Panc1 (cell line): Measurements from ENCODE around the gene TEDC2. TPM values are rescaled to one million over a fixed set of nuclear protein-coding genes. Genes with fewer than 3 reads are reported as not detected.

Source experiments
- ATAC-seq: fragments of 200-7000 bp; cut with Tn5 transposase; 2 replicates; pipeline ENCODE4 v1.9.1; 2020; ENCODE audit warnings: mild to moderate bottlenecking, moderate library complexity
- BruUV-seq: library from RNA; stranded (reverse); fragments of 400-500 nt; replicated peaks from 2 replicates; lab custom pipeline; 2021; lab: Mats Ljungman, UMichigan
- CTCF ChIA-PET: fragments of 300-600 bp; sonication (Branson Sonifier 250); formaldehyde crosslinking; loops from one replicate; lab custom pipeline; 2022; ENCODE audit warnings: antibody characterized with exemption; lab: Charles Lee
- POLR2A ChIA-PET: fragments of 300-600 bp; sonication (Branson Sonifier 250); formaldehyde crosslinking; loops from one replicate; lab custom pipeline; 2022; ENCODE audit warnings: antibody characterized with exemption; lab: Charles Lee
- DNase-seq: peaks from one replicate; pipeline ENCODE4 v3.0.0-alpha.2; 2010; ENCODE audit warnings: low read depth, low spot score
- H3K27ac ChIP-seq: 2 replicates; pipeline ENCODE4 v1.5.1; 2011; ENCODE audit warnings: mild to moderate bottlenecking, low read length, inconsistent platforms
- H3K27me3 ChIP-seq: fragments of 200-500 bp; sonication (Bioruptor generic); 2 replicates; pipeline ENCODE4 v1.6.0; 2014; ENCODE audit warnings: low read length, inconsistent platforms; ENCODE audit not compliant: control insufficient read depth, insufficient read depth
- H3K36me3 ChIP-seq: fragments of 200-500 bp; sonication (Bioruptor generic); 2 replicates; pipeline ENCODE4 v1.5.1; 2014; ENCODE audit warnings: inconsistent platforms, mild to moderate bottlenecking, low read length, moderate library complexity; ENCODE audit not compliant: control insufficient read depth, insufficient read depth
- H3K4me1 ChIP-seq: 2 replicates; pipeline ENCODE4 v1.5.1; 2011; ENCODE audit warnings: inconsistent platforms, mild to moderate bottlenecking, low read length, moderate library complexity; ENCODE audit not compliant: control insufficient read depth, insufficient read depth
- H3K4me3 ChIP-seq, 2 experiments: 2 replicates each; pipeline ENCODE4 v1.5.1; 2011 to 2012; ENCODE audit warnings: low read depth in 2 of 2, low read length in 2 of 2, mild to moderate bottlenecking in 2 of 2, inconsistent platforms in 1 of 2, moderate library complexity in 1 of 2
- H3K9me3 ChIP-seq: fragments of 200-500 bp; sonication (Bioruptor generic); 2 replicates; pipeline ENCODE4 v1.5.1; 2014; ENCODE audit warnings: low read depth, mild to moderate bottlenecking, inconsistent platforms, low read length, moderate library complexity; ENCODE audit not compliant: control insufficient read depth, insufficient read depth
- POLR2AphosphoS5 ChIP-seq: IDR thresholded peaks from 2 replicates; pipeline ENCODE4 v1.6.1; 2012; ENCODE audit warnings: mild to moderate bottlenecking, low read depth, low read length, moderate library complexity
- SIN3A ChIP-seq: IDR thresholded peaks from 2 replicates; pipeline ENCODE4 v1.6.1; 2012; ENCODE audit warnings: low read depth, mild to moderate bottlenecking, low read length, moderate library complexity, borderline replicate concordance; ENCODE audit not compliant: insufficient read depth
- TCF7L2 ChIP-seq: IDR thresholded peaks from 2 replicates; pipeline ENCODE4 v1.6.1; 2011; ENCODE audit warnings: mild to moderate bottlenecking, low read depth, low read length, inconsistent platforms
- in situ Hi-C: cut with HindIII; loops from 2 replicates; pipeline ENCODE4 v1.10.0; 2016; ENCODE audit warnings: low sequenced_read_pairs, low pct_unique_long_range_greater_than_20kb
- intact Hi-C: fragments of 100-400 bp; cut with micrococcal nuclease; formaldehyde crosslinking; loops from one replicate; pipeline ENCODE4 v1.10.0; 2022; ENCODE audit not compliant: unreplicated experiment
- total RNA-seq: library from RNA; stranded (reverse); gene quantifications from one replicate; pipeline ENCODE4 v1.2.1, GENCODE V29; 2021; ENCODE audit not compliant: unreplicated experiment
- TF ChIP-seq, protein P1 (sequence below): fragments of 450-650 bp; IDR thresholded peaks from 2 replicates; pipeline ENCODE4 v1.5.1; 2017; ENCODE audit warnings: mild to moderate bottlenecking
- TF ChIP-seq, protein P2 (sequence below), 2 experiments: IDR thresholded peaks; 2 replicates each; pipeline ENCODE4 v1.6.1; 2011 to 2012; ENCODE audit warnings: low read depth in 2 of 2, control low read depth in 1 of 2, low read length in 1 of 2, mild to moderate bottlenecking in 1 of 2, moderate library complexity in 1 of 2; ENCODE audit not compliant: insufficient read depth in 1 of 2

Gene TEDC2
- total RNA-seq, 1 experiment from 2014 or later: 25.0 TPM

DNA sequence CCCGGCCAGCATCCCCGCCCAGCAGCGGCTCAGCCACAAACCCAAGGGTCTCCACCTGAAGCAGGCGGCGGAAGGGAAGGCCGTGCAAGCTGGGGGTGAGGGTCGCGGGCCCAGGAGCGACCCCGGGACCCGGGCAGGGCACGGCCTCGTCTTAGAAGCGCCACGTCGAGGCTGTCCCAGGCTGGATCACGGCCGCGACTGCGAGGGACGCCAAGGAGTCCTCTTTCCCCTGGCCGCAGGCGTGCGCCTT lies 31.2 kb upstream of the TEDC2 start:
- ATAC-seq (no peak; the same call in 1 of the 2 replicates), DNase-seq (no peak)
- Histone ChIP-seq H3K36me3 (peaks cover 16% of the 10 kb centered on the region), H3K27me3 (no peaks in the 10 kb centered on the region), H3K4me3 (peak overlapping the region; percentile 76 to 80), H3K4me1 (peaks cover 19% of the 10 kb centered on the region), H3K27ac (peak overlapping the region; percentile 91), H3K9me3 (no peaks in the 10 kb centered on the region)
- BruUV-seq: no TSS peak
- ChIA-PET POLR2A (interaction anchor here (0.6 to 0.7 kb wide), 2 partner anchors 15 to 468 kb away, joined by 4 to 23 read pairs; no protein-coding TSS in a partner anchor), CTCF (interaction anchor here (0.7 to 0.8 kb wide), 2 partner anchors 12 to 49 kb away, joined by 3 to 4 read pairs; no protein-coding TSS in a partner anchor)
- TF ChIP-seq POLR2AphosphoS5 (no peak), TCF7L2 (no peak)
- TF ChIP-seq, protein P1, sequence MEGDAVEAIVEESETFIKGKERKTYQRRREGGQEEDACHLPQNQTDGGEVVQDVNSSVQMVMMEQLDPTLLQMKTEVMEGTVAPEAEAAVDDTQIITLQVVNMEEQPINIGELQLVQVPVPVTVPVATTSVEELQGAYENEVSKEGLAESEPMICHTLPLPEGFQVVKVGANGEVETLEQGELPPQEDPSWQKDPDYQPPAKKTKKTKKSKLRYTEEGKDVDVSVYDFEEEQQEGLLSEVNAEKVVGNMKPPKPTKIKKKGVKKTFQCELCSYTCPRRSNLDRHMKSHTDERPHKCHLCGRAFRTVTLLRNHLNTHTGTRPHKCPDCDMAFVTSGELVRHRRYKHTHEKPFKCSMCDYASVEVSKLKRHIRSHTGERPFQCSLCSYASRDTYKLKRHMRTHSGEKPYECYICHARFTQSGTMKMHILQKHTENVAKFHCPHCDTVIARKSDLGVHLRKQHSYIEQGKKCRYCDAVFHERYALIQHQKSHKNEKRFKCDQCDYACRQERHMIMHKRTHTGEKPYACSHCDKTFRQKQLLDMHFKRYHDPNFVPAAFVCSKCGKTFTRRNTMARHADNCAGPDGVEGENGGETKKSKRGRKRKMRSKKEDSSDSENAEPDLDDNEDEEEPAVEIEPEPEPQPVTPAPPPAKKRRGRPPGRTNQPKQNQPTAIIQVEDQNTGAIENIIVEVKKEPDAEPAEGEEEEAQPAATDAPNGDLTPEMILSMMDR: peak; percentile 10; the same call in 1 of the 2 replicates
- intact Hi-C loops (no loop called here), in situ Hi-C loops (no loop called here)

DNA sequence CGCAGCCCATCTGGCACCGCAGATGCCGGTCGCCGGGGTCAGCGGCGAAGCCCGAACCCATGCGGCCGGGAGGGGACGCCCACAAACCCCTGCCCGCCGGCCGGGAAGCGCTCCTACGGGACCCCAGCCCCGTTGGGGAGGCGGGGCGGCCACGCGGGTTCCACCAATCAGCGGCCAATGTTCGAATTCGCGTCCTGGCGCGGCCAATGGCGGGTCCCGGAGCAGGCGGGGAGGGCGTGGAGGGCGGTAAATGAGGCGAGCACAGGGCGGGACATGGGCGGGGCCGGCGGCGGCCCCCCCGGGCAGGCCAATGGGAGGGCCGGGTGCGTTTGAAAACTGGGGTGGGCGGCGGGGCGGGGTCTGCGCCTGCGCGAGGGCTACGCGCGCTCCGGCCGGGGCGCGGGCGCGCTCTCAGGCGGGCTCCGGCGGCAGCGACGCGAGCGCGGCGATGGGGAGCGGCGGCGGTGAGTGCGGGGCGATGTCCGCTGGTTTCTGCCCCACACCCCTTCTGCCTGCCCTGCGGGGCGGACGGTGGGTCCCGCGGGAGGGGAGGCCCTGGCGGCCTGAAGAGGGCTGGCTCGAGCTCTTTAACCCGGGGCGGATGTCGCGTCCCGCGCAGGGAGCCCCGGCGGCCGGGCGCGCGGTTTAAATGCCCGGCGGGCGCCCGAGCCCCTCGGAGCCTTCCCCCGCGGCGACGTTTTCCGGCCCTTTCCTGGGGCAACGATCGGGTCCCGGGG lies 30.7 kb upstream of the TEDC2 start, which contains the start of gene CCNF:
Gene CCNF, plus strand, starts transcription at position 414 of the 737 bp plus-strand sequence. Its CDS starts 35 bp downstream, at position 449.
- H3K9me3 ChIP-seq: no peaks in the 10 kb centered on the region
- intact Hi-C loops: no loop called here
- H3K27ac ChIP-seq: peak within 1 kb of the TSS; percentile 91
- H3K36me3 ChIP-seq: peaks cover 16% of the 10 kb centered on the region
- peak; percentile 72 for DNase-seq
- no peaks in the 10 kb centered on the region for H3K27me3 ChIP-seq
- CTCF ChIA-PET: interaction anchor here (0.7 kb wide), 1 partner anchor 48 kb away, joined by 3 read pairs; no protein-coding TSS in a partner anchor
- H3K4me3 ChIP-seq: peak within 1 kb of the TSS; percentile 76 to 80
- peak; percentile 94 for ATAC-seq
- peaks cover 19% of the 10 kb centered on the region for H3K4me1 ChIP-seq
- BruUV-seq: no TSS peak
- POLR2A ChIA-PET: interaction anchor here (0.6 to 0.7 kb wide), 4 partner anchors 9 to 166 kb away, joined by 3 to 23 read pairs (median 6); no protein-coding TSS in a partner anchor
- TF ChIP-seq POLR2AphosphoS5 (peak; percentile 50), SIN3A (peak; percentile 90; the same call in 1 of the 2 replicates), TCF7L2 (no peak)
- in situ Hi-C loops: no loop called here

DNA sequence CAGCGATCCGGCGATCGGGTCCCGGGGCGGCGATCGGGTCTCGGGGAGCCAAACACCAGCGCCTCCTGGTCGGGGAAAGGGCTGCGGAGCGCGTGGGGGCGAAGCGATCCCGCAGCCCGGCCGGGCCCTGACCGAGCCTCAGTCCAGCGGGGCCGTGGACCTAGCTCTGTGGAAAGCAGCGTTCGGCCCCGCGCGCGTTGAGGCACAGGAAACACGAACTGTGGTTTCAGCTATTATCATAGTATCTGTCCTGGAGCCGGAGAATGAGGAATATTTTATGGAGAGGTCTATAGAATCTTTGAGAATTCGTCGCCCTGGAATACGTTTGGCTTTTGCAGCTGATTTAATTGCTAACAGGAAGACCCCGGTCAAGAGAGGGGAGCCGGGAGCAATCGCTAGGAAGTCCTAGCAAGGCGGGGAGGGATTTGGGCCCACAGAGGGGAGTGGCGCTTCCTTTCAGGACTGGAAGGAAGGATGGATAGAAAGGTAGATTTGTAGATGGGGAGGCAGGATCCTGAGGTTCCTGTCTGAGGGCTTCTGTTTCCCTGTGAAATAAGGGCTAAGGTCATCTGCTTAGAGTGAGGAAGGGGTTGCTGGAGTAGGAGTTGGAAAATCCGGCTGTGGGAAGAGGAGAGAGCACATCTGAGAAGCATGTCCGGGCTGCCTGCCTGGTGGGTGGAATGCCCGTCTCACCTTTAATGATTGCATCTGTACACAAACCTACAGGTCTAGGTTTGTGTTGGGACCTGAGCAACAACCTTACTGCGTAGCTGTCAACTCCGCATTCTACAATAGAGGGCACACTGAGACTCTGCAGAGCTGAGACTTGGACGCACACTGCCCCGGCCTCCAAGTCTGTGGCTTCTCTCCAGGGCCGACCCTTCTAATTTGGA lies 29.9 kb upstream of the TEDC2 start:
- TF ChIP-seq SIN3A: peak; percentile 74; the same call in 1 of the 2 replicates
- TF ChIP-seq, protein P2, sequence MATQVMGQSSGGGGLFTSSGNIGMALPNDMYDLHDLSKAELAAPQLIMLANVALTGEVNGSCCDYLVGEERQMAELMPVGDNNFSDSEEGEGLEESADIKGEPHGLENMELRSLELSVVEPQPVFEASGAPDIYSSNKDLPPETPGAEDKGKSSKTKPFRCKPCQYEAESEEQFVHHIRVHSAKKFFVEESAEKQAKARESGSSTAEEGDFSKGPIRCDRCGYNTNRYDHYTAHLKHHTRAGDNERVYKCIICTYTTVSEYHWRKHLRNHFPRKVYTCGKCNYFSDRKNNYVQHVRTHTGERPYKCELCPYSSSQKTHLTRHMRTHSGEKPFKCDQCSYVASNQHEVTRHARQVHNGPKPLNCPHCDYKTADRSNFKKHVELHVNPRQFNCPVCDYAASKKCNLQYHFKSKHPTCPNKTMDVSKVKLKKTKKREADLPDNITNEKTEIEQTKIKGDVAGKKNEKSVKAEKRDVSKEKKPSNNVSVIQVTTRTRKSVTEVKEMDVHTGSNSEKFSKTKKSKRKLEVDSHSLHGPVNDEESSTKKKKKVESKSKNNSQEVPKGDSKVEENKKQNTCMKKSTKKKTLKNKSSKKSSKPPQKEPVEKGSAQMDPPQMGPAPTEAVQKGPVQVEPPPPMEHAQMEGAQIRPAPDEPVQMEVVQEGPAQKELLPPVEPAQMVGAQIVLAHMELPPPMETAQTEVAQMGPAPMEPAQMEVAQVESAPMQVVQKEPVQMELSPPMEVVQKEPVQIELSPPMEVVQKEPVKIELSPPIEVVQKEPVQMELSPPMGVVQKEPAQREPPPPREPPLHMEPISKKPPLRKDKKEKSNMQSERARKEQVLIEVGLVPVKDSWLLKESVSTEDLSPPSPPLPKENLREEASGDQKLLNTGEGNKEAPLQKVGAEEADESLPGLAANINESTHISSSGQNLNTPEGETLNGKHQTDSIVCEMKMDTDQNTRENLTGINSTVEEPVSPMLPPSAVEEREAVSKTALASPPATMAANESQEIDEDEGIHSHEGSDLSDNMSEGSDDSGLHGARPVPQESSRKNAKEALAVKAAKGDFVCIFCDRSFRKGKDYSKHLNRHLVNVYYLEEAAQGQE (IDR thresholded peaks at IDR 0.05; ENCODE audit: insufficient read depth in 1 of 2, low read depth in 2 of 2, low read length in 1 of 2): no peak
- Histone ChIP-seq H3K27me3 (no peaks in the 10 kb centered on the region), H3K36me3 (peaks cover 16% of the 10 kb centered on the region), H3K9me3 (no peaks in the 10 kb centered on the region), H3K4me1 (peaks cover 19% of the 10 kb centered on the region), H3K27ac (peak overlapping the region; percentile 89), H3K4me3 (peak overlapping the region; percentile 67 to 76)
- DNase-seq (no peak), ATAC-seq (peak; percentile 20)
- BruUV-seq: no TSS peak
- POLR2A ChIA-PET: no interaction called here
- CTCF ChIA-PET: no interaction called here
- in situ Hi-C loops (no loop called here), intact Hi-C loops (no loop called here)
